ENCODE measurements around the gene ZNF805.
A peak's percentile ranks its signal among the peaks of the same experiment; 100 is the strongest.
"Not testable (repeated sequence)": the region's sequence is repeated elsewhere in the genome, so short reads cannot be mapped to it uniquely, and the experiment has no call there.

Gene ZNF805

DNA sequence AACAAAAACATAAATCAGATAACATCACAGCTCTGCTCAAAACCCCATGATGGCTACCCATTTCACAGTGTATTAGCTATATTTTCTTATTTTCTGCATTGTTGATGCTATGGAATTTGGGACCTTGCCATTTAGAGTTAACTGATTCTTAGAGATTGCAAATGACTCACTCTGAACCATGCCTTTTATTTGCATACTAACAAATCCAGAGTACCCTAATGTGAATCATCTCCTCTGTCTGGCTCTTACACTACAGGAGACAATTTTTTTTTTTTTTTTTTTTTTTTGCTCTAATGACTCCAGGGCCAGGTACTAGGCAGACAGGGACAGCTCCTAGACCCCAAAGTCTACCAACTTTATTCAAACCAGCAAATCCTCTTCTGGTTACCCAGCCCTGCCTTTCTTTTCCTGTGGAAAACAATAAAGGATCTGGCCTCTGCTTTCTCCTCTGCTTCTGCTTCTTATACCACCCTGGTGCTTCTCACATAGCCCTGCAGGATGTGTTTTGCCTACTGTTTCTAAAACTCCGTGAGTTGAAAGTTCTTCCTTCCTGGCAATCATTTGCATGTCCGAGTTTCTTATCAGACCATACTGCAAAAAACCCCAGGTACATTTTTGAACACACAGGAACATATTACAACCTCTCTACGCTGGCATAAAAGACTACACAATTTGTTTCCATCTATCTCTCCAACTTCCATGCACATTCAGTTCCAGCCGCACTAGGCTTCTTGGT is 29.3 kb downstream of the ZNF805 start:
- no peak for DNase-seq

DNA sequence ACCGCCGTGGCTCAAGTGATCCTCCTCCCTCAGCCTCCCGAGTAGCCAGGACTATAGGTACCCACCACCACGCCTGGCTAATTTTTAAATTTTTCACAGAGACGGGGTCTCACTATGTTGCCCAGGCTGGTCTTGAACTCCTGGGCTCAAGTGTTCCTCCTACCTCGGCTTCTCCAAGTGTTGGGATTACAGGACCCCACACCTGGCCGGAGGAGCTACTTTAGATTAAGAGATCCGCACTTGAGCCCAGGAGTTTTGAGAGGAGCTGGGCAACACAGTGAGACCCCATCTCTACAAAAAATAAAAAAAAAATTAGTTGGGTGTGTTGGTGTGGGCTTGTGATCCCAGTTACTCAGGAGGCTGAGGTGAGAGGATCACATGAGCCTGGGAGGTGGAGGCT is 30.8 kb downstream of the ZNF805 start:
- no peak for DNase-seq

DNA sequence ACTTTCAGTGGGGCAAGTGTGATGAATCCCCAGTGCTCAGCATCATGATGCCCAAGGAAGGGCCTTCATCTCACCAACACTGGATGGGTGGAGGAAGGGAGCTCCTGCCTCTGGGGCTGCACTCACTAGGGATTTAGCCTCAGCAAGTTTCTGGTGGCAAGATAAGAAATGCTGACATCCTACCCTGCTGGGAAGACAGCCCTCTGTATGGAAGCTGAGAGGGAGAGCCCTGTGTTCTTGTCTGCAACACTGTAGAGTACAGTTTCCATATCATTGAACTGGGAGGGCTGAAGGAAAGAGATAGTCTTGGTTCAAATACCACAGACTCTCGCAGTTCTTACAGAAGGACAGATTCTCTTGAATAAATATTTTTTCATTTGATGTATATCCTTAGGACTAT is 32.6 kb downstream of the ZNF805 start:
- no peak for DNase-seq

DNA sequence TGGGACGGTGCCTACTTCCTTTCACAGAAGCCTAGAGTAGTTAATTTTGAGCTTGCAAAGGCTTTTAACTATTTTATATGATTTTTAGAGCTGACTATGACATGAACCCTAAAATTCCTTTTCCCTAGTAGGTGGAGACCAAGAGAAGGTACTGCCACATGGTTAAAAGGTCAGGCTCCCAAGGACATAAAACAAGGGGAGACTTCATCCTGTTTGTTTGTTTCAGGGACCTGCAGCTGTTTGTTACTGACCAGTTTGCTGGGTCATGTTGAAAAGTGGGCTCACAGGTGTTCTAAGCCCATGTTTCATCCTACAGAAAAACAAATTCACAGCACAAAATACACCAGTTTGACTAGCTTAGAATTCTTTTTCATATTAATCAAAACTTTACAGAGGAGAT is 36.0 kb downstream of the ZNF805 start:
- no peak for DNase-seq

DNA sequence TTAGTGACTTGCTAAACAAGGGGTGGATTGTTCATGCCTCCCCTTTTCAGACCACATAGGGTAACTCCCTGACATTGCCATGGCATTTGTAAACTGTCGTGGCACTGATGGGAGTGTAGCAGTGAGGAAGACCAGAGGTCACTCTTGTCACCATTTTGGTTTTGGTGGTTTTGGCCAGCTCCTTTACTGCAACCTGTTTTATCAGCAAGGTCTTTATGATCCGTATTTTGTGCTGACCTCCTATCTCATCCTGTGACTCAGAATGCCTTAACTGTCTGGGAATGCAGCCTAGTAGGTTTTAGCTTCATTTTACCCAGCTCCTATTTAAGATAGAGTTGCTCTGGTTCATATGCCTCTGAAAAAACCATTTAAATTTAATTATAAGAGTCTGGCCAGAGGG is 38.0 kb downstream of the ZNF805 start:
- not testable (repeated sequence) for DNase-seq

DNA sequence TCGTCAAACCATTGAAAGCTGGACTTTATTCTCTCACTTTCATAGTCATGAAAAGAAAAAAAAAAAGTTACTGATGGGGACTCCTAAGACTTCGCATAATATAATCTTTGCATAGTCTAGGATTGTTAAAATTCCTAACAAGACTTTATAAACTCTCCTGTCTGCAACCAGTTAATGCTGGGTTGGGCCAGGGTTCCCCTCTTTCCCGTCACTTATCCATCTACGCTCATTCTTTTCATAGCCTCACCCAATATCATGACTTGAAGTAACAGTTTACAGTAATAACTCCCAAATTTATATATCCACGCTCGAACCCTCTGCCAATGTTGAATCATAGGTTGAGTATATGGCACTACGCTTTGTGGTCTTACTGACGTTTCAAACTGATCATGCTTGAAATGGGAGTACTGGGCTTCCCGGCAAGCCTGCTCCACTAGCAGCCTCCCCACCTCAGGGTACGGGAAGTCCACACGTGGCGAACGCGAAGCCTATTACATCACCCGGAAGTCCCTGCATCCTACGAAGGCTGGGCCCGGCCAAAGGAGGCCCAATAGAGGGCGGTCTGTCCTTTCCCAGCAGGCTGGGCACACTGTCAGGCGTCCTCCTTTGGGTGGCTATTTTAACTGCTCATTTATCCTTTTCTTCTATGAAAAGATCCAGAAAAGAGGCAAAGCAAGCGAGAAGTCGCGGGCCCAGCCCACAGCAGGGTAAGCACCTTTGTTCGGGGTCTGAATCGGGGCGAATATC is 39.2 kb downstream of the ZNF805 start:
- DNase-seq: peak; percentile 97

DNA sequence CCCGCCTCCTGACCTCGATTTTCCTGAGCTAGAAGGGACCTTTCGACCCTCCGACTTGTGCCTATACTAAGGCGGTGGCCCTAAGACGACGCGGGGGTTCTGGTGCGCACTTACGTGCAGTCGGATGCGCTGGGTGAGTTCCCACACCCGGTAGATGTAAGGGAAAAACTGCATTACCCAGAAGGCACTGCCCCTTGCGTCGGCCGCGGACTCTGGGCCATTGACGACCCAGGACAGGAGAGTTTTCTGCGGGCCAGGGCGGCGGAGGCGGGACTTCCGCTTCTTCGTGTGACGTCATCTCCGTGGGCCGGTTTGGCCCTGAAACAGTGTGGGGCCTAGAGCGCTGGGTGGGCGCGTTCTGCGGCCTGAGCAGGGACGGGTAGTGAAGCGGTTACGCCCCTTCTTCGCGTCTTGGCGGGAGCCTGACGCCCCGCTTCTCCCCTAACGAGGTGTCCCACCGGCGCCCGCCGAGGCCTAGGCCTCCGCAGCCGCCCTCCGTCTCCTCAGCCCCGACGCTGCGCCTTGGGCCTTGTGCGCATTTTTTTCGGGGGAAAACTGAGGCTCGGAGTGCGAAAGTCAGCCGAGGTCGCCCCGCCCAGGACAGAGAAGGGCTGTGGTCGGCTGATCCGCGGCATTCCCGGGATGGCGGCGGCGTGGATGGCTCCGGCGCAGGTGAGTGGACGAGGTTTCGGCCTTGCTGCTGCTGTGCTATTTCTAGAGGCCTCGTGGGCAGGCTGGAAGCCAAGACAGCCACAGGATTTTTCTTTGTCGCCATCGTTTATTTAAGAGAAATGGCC is 39.9 kb downstream of the ZNF805 start, which contains the start of gene ZNF460:
ZNF460 (plus strand) TSS at position 321 of the 797 bp plus-strand sequence; CDS start at position 643, 322 bp downstream.
- DNase-seq: peak; percentile 99

DNA sequence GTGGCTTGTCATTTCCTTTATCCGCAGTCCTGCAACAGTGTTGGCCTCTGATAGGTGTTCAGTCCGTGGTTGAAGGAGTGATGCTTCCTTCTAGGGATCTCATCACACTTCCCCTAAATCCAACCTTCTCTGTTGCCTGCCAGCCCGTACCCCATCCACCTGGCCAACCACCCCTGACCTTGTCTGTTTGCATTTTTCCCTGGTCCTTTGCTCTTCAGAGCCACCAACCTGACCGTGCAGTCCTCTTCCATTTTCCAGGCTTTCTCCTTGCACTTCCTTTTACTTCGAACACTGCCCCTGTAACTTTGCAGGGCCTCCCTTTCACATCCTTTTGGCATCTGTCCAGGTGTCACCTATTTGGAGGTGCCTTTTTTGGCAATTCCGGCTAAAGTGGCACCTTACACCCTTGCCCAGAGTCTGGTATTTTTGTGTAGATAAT is 40.5 kb downstream of the ZNF805 start:
- peak; percentile 31 for DNase-seq

DNA sequence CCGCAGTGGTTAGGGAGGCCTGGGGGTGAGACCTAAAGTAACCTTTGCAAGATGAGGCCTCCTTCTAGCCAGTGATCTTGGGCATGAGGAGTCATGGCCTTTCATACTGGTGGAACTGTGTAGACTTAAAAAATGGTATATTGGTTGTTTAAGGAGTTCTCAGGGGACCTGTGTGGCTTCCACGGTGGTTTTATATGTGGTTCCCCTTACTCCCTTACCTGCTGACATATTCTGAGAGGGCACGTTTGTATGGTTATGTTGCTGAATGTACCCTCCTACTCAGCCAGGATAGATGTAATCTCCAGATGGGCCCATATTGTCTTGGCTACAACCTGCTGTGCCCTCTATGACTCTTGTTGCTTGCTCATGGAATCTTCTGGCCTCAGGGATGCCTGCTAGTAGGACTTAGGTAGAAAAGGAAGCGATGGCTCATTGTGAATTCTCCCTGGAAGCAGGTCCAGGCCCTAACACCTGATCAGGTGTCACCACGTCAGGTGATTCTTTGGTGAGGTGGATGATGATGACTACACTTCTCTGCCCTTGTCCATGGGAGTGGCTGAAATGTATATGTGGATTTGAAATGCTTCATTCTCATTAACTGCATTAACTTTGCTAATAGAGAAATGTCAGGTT is 41.7 kb downstream of the ZNF805 start:
- no peak for DNase-seq

DNA sequence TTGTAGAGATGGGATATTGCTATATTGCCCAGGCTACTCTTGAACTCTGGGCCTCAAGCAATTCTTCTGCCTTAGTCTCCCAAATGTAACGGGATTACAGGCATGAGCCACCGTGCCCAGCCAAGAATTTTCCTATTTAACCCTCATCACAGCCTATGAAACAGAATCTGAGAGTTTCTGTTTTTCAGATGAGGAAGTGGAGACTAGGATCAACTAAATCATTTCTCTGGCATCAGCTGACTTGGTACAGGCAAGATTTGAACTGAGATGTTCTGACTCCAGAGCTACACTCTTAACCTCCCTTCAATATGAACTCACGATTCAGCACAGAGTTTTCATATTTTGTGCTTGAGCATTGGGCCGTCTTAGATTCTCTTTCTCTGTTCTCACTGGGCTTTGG is 47.9 kb downstream of the ZNF805 start:
- DNase-seq: peak; percentile 37

DNA sequence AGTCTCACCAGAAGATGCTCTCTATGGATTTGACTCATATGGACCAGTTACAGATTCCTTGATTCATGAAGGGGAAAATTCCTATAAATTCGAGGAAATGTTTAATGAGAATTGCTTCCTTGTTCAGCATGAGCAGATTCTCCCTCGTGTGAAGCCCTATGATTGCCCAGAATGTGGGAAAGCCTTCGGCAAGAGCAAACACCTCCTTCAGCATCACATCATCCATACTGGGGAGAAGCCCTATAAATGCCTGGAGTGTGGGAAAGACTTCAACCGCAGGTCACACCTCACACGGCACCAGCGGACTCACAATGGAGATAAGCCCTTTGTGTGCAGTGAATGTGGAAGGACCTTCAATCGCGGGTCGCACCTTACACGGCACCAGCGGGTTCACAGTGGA is 50.5 kb downstream of the ZNF805 start:
- DNase-seq: no peak

DNA sequence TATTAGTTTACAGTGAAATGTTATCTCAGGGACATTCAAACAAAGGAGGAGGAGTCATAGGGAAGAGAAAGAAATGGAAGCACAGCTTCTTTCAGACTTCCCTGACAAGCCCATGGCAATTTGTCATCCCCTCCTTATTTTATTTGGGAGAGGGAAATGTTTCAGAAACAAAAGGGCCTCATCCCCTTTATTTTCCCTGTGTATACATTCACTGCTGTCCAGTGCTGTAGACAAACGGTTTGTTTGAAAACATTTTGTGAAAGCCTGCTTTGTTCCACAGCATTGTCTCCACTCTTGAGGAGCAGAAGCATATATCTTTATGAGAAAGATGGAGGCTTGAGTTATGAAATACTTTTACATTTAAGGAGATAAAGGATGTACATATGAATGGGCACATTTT is 52.1 kb downstream of the ZNF805 start:
- DNase-seq: no peak

DNA sequence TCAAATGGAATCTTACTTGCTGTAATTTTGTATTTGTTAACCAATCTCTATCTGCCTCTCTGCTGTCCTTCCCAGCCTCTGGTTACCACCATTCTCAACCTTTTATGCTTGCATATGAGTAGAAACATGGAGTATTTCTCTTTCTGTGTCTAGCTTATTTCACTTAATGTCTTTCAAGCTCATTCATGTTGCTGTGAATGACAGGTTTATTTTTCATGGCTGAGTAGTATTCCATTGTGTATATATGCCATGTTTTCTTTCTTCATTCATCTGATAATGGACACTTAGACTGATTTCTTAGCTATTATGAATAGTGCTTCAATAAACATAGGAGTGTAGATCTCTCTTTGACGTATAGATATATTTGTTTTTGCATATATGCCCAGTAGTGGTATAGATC is 53.3 kb downstream of the ZNF805 start:
- no peak for DNase-seq

DNA sequence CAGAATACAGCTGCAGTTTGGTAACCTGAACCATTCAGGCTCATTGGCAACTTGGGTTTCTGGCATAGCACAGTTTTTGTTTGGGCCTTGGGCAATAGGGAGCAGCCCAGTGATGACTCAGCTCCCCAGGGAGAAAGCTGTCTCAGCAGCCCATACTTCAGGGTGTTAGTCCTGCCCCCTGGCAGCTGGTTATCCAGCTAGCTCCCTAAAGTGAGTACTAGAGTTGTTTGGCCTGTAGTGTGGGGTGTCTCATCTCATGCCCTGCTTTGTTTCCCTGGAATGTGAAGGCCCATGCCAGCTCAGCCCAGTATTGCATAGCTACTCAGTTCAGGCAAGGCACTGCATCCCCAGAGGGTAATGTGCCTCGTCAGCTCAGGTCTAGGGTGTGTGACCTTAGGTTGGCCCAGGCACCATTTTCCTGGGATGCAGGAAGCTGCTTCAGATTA is 61.6 kb downstream of the ZNF805 start:
- DNase-seq: peak; percentile 47

DNA sequence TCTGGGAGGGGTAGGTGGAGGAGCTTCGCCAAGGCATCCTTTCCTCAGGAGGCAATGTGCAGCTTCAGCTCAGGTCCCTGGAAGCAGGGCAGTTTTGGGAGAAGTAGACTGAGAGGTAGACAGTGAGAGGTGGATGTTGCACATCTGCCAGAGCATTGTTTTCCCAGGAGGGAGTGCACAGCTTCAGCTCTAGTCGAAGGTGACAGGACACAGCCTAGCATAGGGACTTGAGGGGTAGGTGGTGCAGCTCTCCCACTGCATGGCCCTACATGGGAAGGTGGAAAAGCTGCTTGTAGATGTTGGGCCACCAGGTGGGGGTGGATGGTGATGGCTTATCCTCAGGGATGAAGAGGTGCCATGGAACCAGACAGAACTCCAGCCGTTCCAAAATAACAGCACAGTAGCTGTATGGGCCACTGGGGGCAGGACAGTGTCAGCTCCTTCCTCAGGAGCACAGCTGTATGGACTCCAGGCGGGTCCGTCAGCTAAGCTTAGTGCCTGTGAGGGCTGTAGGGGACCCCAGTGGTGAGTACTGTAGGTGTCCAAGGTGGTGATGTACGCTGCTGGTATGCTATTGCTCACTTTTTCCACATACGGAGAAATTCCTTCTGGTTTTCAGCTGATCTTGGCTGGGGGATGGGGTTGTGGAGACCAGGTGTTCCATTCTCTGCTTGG is 62.4 kb downstream of the ZNF805 start:
- DNase-seq: no peak
